Measurements from ENCODE around the gene EVC2.

Gene EVC2

GRCh38 chr4:5689065-5689464 lies 19.3 kb downstream of the EVC2 start:
- no peaks in the 10 kb centered on the region for H3K27me3 ChIP-seq (ENCODE audit: insufficient read depth, poor library complexity, severe bottlenecking)
- no peak overlapping the region for H3K4me3 ChIP-seq (replicated peaks; ENCODE audit: insufficient read depth, low read length)
- no peak overlapping the region for H3K27ac ChIP-seq (replicated peaks)
- TF ChIP-seq SPI1 (IDR thresholded peaks at IDR 0.05; ENCODE audit: borderline replicate concordance, low read depth), result no peak
- TF ChIP-seq POLR2AphosphoS5 (IDR thresholded peaks at IDR 0.05; ENCODE audit: low read depth), result no peak
- TF ChIP-seq REST (IDR thresholded peaks at IDR 0.05; ENCODE audit: insufficient replicate concordance, low read depth), result no peak
- no peak for TF ChIP-seq GABPA (IDR thresholded peaks at IDR 0.05; ENCODE audit: low read depth)
- no peak for TF ChIP-seq CTCF (IDR thresholded peaks at IDR 0.05; ENCODE audit: insufficient read depth, low read length)
- no peak for DNase-seq (ENCODE audit: low read depth in 1 of 2, low spot score in 1 of 2)

GRCh38 chr4:5686338-5686737 lies 22.0 kb downstream of the EVC2 start:
- Histone ChIP-seq H3K27ac (replicated peaks) (no peak overlapping the region), H3K27me3 (ENCODE audit: insufficient read depth, poor library complexity, severe bottlenecking) (no peaks in the 10 kb centered on the region), H3K4me3 (replicated peaks; ENCODE audit: insufficient read depth, low read length) (no peak overlapping the region)
- no peak for TF ChIP-seq SPI1 (IDR thresholded peaks at IDR 0.05; ENCODE audit: borderline replicate concordance, low read depth)
- TF ChIP-seq CTCF (IDR thresholded peaks at IDR 0.05; ENCODE audit: insufficient read depth, low read length), result no peak
- no peak for TF ChIP-seq POLR2AphosphoS5 (IDR thresholded peaks at IDR 0.05; ENCODE audit: low read depth)
- TF ChIP-seq GABPA (IDR thresholded peaks at IDR 0.05; ENCODE audit: low read depth), result no peak
- no peak for TF ChIP-seq REST (IDR thresholded peaks at IDR 0.05; ENCODE audit: insufficient replicate concordance, low read depth)
- no peak for DNase-seq (ENCODE audit: low read depth in 1 of 2, low spot score in 1 of 2)

GRCh38 chr4:5685296-5685695 lies 23.1 kb downstream of the EVC2 start:
- Histone ChIP-seq H3K27me3 (ENCODE audit: insufficient read depth, poor library complexity, severe bottlenecking) (no peaks in the 10 kb centered on the region), H3K27ac (replicated peaks) (no peak overlapping the region), H3K4me3 (replicated peaks; ENCODE audit: insufficient read depth, low read length) (no peak overlapping the region)
- no peak for DNase-seq (ENCODE audit: low read depth in 1 of 2, low spot score in 1 of 2)
- TF ChIP-seq POLR2AphosphoS5 (IDR thresholded peaks at IDR 0.05; ENCODE audit: low read depth) (no peak), REST (IDR thresholded peaks at IDR 0.05; ENCODE audit: insufficient replicate concordance, low read depth) (no peak), GABPA (IDR thresholded peaks at IDR 0.05; ENCODE audit: low read depth) (no peak), CTCF (IDR thresholded peaks at IDR 0.05; ENCODE audit: insufficient read depth, low read length) (no peak), SPI1 (IDR thresholded peaks at IDR 0.05; ENCODE audit: borderline replicate concordance, low read depth) (no peak)

Data from HL-60 (cell line).